ENCODE measurements around the gene ERN1. TPM values are rescaled to one million over a fixed set of nuclear protein-coding genes. Genes with fewer than 3 reads are reported as not detected.

Gene ERN1
- total RNA-seq, 4 donors from 2014 or later, result 17.2 to 30.0 (median 24.0) TPM

GRCh38 chr17:64017381-64017980 lies 112.5 kb downstream of the ERN1 start:
- no peaks in the 10 kb centered on the region for H3K27me3 ChIP-seq
- TF ChIP-seq CTCF (IDR thresholded peaks at IDR 0.05) (peak in 5 of 6 experiments; percentile 14 to 79 (median 34)), POLR2A (IDR thresholded peaks at IDR 0.05) (no peak)
- H3K27ac ChIP-seq, result peak overlapping the region in 2 of 4 donors; percentile 16 to 91
- peaks cover 0 to 14% (median 0%) of the 10 kb centered on the region in 4 donors for H3K4me1 ChIP-seq
- H3K36me3 ChIP-seq, result no peaks in the 10 kb centered on the region
- no peak overlapping the region for H3K4me3 ChIP-seq
- DNase-seq, result no peak
- no peaks in the 10 kb centered on the region for H3K9me3 ChIP-seq

GRCh38 chr17:64016974-64017373 lies 113.0 kb downstream of the ERN1 start:
- Histone ChIP-seq H3K9me3 (no peaks in the 10 kb centered on the region), H3K4me3 (peak overlapping the region in 1 of 4 donors; percentile 4), H3K4me1 (peaks cover 0 to 14% (median 0%) of the 10 kb centered on the region in 4 donors), H3K27ac (peak overlapping the region in 2 of 4 donors; percentile 16 to 37), H3K36me3 (no peaks in the 10 kb centered on the region), H3K27me3 (no peaks in the 10 kb centered on the region)
- DNase-seq, result no peak
- TF ChIP-seq CTCF (IDR thresholded peaks at IDR 0.05) (no peak), POLR2A (IDR thresholded peaks at IDR 0.05) (no peak)

GRCh38 chr17:64016231-64016784 lies 113.6 kb downstream of the ERN1 start:
- Histone ChIP-seq H3K27me3 (no peaks in the 10 kb centered on the region), H3K36me3 (no peaks in the 10 kb centered on the region), H3K27ac (peak overlapping the region; percentile 16 to 57 (median 36)), H3K9me3 (no peaks in the 10 kb centered on the region), H3K4me3 (peak overlapping the region in 1 of 4 donors; percentile 4), H3K4me1 (peaks cover 0 to 10% (median 0%) of the 10 kb centered on the region in 4 donors)
- peak in 2 of 3 donors; percentile 16 to 45 for DNase-seq
- TF ChIP-seq POLR2A (IDR thresholded peaks at IDR 0.05) (no peak), CTCF (IDR thresholded peaks at IDR 0.05) (peak in 1 of 6 experiments; percentile 9)

GRCh38 chr17:64015447-64015846 lies 114.5 kb downstream of the ERN1 start:
- no peaks in the 10 kb centered on the region for H3K36me3 ChIP-seq
- TF ChIP-seq CTCF (IDR thresholded peaks at IDR 0.05) (no peak), POLR2A (IDR thresholded peaks at IDR 0.05) (no peak)
- H3K27me3 ChIP-seq, result no peaks in the 10 kb centered on the region
- H3K4me1 ChIP-seq, result peaks cover 0 to 5% (median 0%) of the 10 kb centered on the region in 4 donors
- no peak overlapping the region for H3K4me3 ChIP-seq
- peak overlapping the region in 2 of 4 donors; percentile 41 to 59 for H3K27ac ChIP-seq
- peak in 1 of 3 donors; percentile 12 for DNase-seq
- no peaks in the 10 kb centered on the region for H3K9me3 ChIP-seq

GRCh38 chr17:64009571-64010402 lies 120.2 kb downstream of the ERN1 start:
- no peak for TF ChIP-seq CTCF (IDR thresholded peaks at IDR 0.05)
- no peak for TF ChIP-seq POLR2A (IDR thresholded peaks at IDR 0.05)
- Histone ChIP-seq H3K9me3 (no peaks in the 10 kb centered on the region), H3K27me3 (no peaks in the 10 kb centered on the region), H3K4me3 (no peak overlapping the region), H3K27ac (no peak overlapping the region), H3K36me3 (no peaks in the 10 kb centered on the region), H3K4me1 (peaks cover 0 to 24% (median 3%) of the 10 kb centered on the region in 4 donors)
- peak in 1 of 3 donors; percentile 11 for DNase-seq

Data from Peyer's patch (tissue), 4 donors.